MM.1S (cell line): Measurements from ENCODE around the gene POLA2.

Experiments
- EZH2 ChIP-seq: fragments of 300-600 bp; sonication (generic); optimal IDR thresholded peaks from 2 replicates; pipeline ENCODE3; 2017; ENCODE audit warnings: low read depth, mild to moderate bottlenecking, antibody characterized with exemption, low read length, mixed read lengths
- TF ChIP-seq, protein P1 (sequence below): fragments of 300-600 bp; sonication (generic); IDR thresholded peaks from 2 replicates; pipeline ENCODE4 v1.5.1; 2016; ENCODE audit warnings: antibody characterized with exemption, low read length, mixed read lengths

- TF ChIP-seq, protein P1, sequence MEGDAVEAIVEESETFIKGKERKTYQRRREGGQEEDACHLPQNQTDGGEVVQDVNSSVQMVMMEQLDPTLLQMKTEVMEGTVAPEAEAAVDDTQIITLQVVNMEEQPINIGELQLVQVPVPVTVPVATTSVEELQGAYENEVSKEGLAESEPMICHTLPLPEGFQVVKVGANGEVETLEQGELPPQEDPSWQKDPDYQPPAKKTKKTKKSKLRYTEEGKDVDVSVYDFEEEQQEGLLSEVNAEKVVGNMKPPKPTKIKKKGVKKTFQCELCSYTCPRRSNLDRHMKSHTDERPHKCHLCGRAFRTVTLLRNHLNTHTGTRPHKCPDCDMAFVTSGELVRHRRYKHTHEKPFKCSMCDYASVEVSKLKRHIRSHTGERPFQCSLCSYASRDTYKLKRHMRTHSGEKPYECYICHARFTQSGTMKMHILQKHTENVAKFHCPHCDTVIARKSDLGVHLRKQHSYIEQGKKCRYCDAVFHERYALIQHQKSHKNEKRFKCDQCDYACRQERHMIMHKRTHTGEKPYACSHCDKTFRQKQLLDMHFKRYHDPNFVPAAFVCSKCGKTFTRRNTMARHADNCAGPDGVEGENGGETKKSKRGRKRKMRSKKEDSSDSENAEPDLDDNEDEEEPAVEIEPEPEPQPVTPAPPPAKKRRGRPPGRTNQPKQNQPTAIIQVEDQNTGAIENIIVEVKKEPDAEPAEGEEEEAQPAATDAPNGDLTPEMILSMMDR: no peak
- no peak for TF ChIP-seq EZH2
Observed at GRCh38 chr11:65286686-65287085, 24.9 kb downstream of the POLA2 start.
